A549 (cell line): ENCODE data around the gene MRPS6. TPM values are rescaled to one million over a fixed set of nuclear protein-coding genes. Genes with fewer than 3 reads are reported as not detected.

Experiments used
- ATAC-seq, 2 experiments: fragments of 200-7000 bp in 1 of 2; fragments of >200 bp in 1 of 2; cut with Nextera tagmentation in 1 of 2; cut with Tn5 transposase in 1 of 2; 3 replicates each; pipeline versions ENCODE4 v1.8.0 to v1.9.1; 2018 to 2020; ENCODE audit warnings: mild to moderate bottlenecking in 1 of 2, moderate library complexity in 1 of 2
- CTCF ChIA-PET: fragments of 300-600 bp; sonication (Branson Sonifier 250); formaldehyde crosslinking; extraction: SDS; loops from one replicate; lab custom pipeline; 2021; ENCODE audit warnings: antibody characterized with exemption, inconsistent platforms; lab: Yijun Ruan, JAX
- POLR2A ChIA-PET: fragments of 350-600 bp; formaldehyde crosslinking; extraction: SDS; loops from one replicate; lab custom pipeline; 2021; ENCODE audit warnings: antibody characterized with exemption, inconsistent platforms; lab: Yijun Ruan, JAX
- DNase-seq, 2 experiments: peaks; one replicate each; pipeline versions ENCODE4 v3.0.0 to v3.0.0-alpha.2; 2011 to 2016; ENCODE audit warnings: low read depth in 1 of 2, low spot score in 1 of 2
- FAIRE-seq: peaks from 2 replicates; lab custom pipeline; 2011; peaks lifted over from hg19 to GRCh38; lab: Jason Lieb, UNC
- H3K27ac ChIP-seq, 2 experiments: fragments of >200 bp; sonication (Bioruptor Twin); formaldehyde crosslinking; 3 replicates each; pipeline ENCODE4 v1.5.1; 2016 to 2017
- H3K4me1 ChIP-seq: fragments of >200 bp; sonication (Bioruptor Twin); formaldehyde crosslinking; 3 replicates; pipeline ENCODE4 v1.6.1; 2016
- H3K4me2 ChIP-seq: fragments of >200 bp; sonication (Bioruptor Twin); formaldehyde crosslinking; 3 replicates; pipeline ENCODE4 v1.6.1; 2016
- H3K4me3 ChIP-seq: fragments of >200 bp; sonication (Bioruptor Twin); formaldehyde crosslinking; 3 replicates; pipeline ENCODE4 v1.5.1; 2016
- H3K9me3 ChIP-seq: fragments of >200 bp; sonication (Bioruptor Twin); formaldehyde crosslinking; 3 replicates; pipeline ENCODE4 v1.6.1; 2016
- BHLHE40 ChIP-seq: IDR thresholded peaks from 2 replicates; pipeline ENCODE4 v1.6.1; 2012; ENCODE audit warnings: low read depth, low read length, inconsistent platforms
- CBX2 ChIP-seq: fragments of 200-600 bp; sonication (generic); IDR thresholded peaks from 2 replicates; pipeline ENCODE4 v1.6.1; 2016; ENCODE audit warnings: low read depth, mild to moderate bottlenecking, borderline replicate concordance
- CBX8 ChIP-seq: fragments of 200-600 bp; sonication (generic); IDR thresholded peaks from 2 replicates; pipeline ENCODE4 v1.6.1; 2016
- CEBPB ChIP-seq, 2 experiments: fragments of >200 bp in 1 of 2; sonication (Bioruptor Twin) in 1 of 2; formaldehyde crosslinking in 1 of 2; IDR thresholded peaks; 2 replicates each; pipeline ENCODE4 v1.6.1; 2012 to 2016
- EHMT2 ChIP-seq: fragments of 200-600 bp; sonication (generic); IDR thresholded peaks from 2 replicates; pipeline ENCODE4 v1.6.1; 2016; ENCODE audit warnings: antibody characterized with exemption, low read depth, mild to moderate bottlenecking, moderate library complexity
- ESRRA ChIP-seq: fragments of 150-350 bp; IDR thresholded peaks from 2 replicates; pipeline ENCODE4 v1.6.1; 2014; ENCODE audit warnings: mild to moderate bottlenecking, low read length, borderline replicate concordance
- FOXS1 ChIP-seq: fragments of 250-450 bp; sonication (Bioruptor Pico); IDR thresholded peaks from 2 replicates; pipeline ENCODE4 v1.5.0; 2020; ENCODE audit warnings: mild to moderate bottlenecking, moderate library complexity
- HOXA7 ChIP-seq: fragments of 250-450 bp; sonication (Bioruptor Pico); IDR thresholded peaks from 2 replicates; pipeline ENCODE4 v1.5.0; 2020; ENCODE audit warnings: mild to moderate bottlenecking, moderate library complexity
- MAZ ChIP-seq: fragments of 150-350 bp; IDR thresholded peaks from 2 replicates; pipeline ENCODE4 v1.6.1; 2014; ENCODE audit warnings: antibody characterized with exemption, low read depth, low read length, borderline replicate concordance
- MYC ChIP-seq: IDR thresholded peaks from 2 replicates; pipeline ENCODE4 v1.6.1; 2012; ENCODE audit warnings: mild to moderate bottlenecking, inconsistent platforms, low read length, improper control_type of control experiment, borderline replicate concordance
- NFE2L2 ChIP-seq: fragments of 150-350 bp; conservative IDR thresholded peaks from 2 replicates; pipeline ENCODE4 v1.6.1; 2014; ENCODE audit warnings: low read length
- NPAS2 ChIP-seq: fragments of 250-450 bp; sonication (Bioruptor Pico); IDR thresholded peaks from 2 replicates; pipeline ENCODE4 v1.8.0; 2022; ENCODE audit warnings: mild to moderate bottlenecking, moderate library complexity, borderline replicate concordance
- PHF8 ChIP-seq: fragments of 200-600 bp; sonication (generic); IDR thresholded peaks from 2 replicates; pipeline ENCODE4 v1.6.1; 2016; ENCODE audit warnings: low read depth, mild to moderate bottlenecking, antibody characterized with exemption, moderate library complexity, borderline replicate concordance
- RCOR1 ChIP-seq: fragments of 150-350 bp; IDR thresholded peaks from 2 replicates; pipeline ENCODE4 v1.6.1; 2014; ENCODE audit warnings: antibody characterized with exemption, low read length, low read depth
- RFX5 ChIP-seq: fragments of 450-650 bp; IDR thresholded peaks from 2 replicates; pipeline ENCODE4 v1.7.1; 2014; ENCODE audit warnings: antibody characterized with exemption, mild to moderate bottlenecking, moderate library complexity
- SMC3 ChIP-seq: fragments of >200 bp; sonication (Bioruptor Twin); formaldehyde crosslinking; IDR thresholded peaks from 3 replicates; pipeline ENCODE4 v1.6.1; 2018; ENCODE audit warnings: inconsistent platforms
- SREBF2 ChIP-seq: fragments of 450-650 bp; IDR thresholded peaks from 2 replicates; pipeline ENCODE4 v1.6.1; 2014; ENCODE audit warnings: mild to moderate bottlenecking, moderate library complexity
- ZC3H11A ChIP-seq: fragments of 450-650 bp; IDR thresholded peaks from 2 replicates; pipeline ENCODE4 v1.6.1; 2014; ENCODE audit warnings: antibody characterized with exemption, mild to moderate bottlenecking
- ZFP36 ChIP-seq: fragments of 450-650 bp; IDR thresholded peaks from 2 replicates; pipeline ENCODE4 v1.6.1; 2014; ENCODE audit warnings: borderline replicate concordance; ENCODE audit not compliant: partially characterized antibody
- ZSCAN20 ChIP-seq: fragments of 250-450 bp; sonication (Bioruptor Pico); IDR thresholded peaks from 2 replicates; pipeline ENCODE4 v1.8.0; 2022; ENCODE audit warnings: mild to moderate bottlenecking, moderate library complexity
- WGBS: methylation state at CpG from one replicate; pipeline ENCODE4 v1.1.6; 2017; ENCODE audit errors: missing lambda C conversion rate; 5-methylcytosine and 5-hydroxymethylcytosine counted together
- polyA plus RNA-seq, 4 experiments: library from polyadenylated mRNA; depleted of rRNA in 3 of 4; stranded (reverse); fragments of >200 nt; fragmentation: RNase III in 1 of 4; extraction: RNeasy Plus Mini Kit Qiagen cat#74134 plus additional on column Dnase treatment in 1 of 4; gene quantifications; 2 replicates in 3 of 4; 3 replicates in 1 of 4; pipeline ENCODE4 v1.2.3, GENCODE V29; 2011 to 2017
- TF ChIP-seq, protein P1 (sequence below): IDR thresholded peaks from 2 replicates; pipeline ENCODE4 v1.6.1; 2012; ENCODE audit warnings: low read depth, borderline replicate concordance
- TF ChIP-seq, protein P2 (sequence below): fragments of >200 bp; sonication (Bioruptor Twin); formaldehyde crosslinking; IDR thresholded peaks from 3 replicates; pipeline ENCODE4 v1.5.1; 2016
- TF ChIP-seq, protein P3 (sequence below): fragments of >200 bp; sonication (Bioruptor Twin); formaldehyde crosslinking; IDR thresholded peaks from 3 replicates; pipeline ENCODE4 v1.6.1; 2016
- TF ChIP-seq, protein P4 (sequence below): IDR thresholded peaks from 2 replicates; pipeline ENCODE4 v1.6.1; 2012

Gene MRPS6
- polyA plus RNA-seq, 2 of the 4 experiments (the other 2 are of a cell fraction): 26.9 to 57.4 TPM

DNA sequence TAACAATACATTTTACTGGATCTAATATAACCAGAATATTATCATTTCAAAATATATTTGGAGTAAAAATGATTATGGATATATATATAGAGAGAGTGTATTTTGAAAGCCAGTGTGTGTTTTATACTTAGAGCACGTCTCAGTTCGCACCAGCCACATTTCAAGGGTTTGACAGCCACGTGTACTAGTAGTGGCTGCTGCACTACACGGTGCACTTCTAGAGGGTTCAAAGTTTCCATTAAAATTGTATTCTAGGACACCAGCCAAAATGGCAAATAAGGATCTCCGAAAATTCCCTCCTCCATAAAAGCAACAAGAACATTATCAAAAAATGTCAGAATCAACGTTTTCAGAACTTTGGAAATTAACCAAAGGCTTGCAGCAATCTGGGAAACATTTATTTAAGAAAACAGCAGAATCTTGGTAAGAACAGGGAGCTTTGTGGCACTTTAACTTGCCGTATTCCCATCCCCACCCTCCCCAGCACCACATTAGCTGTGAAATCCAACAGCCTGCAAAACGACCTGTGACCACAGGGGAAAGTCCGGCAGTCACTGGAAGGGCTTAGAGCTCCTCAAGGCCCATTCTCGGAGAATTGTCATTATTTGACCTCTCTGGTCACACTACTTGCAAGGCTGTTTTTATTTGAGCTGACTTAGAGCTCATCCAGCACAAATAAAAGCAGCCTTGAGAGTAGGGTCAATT lies 33.5 kb upstream of the MRPS6 start:
- no peak overlapping the region for H3K27ac ChIP-seq
- H3K9me3 ChIP-seq: no peaks in the 10 kb centered on the region
- H3K4me2 ChIP-seq: no peak overlapping the region
- ChIA-PET CTCF (interaction anchor here (1.5 kb wide), 1 partner anchor 116 kb away, joined by 4 read pairs; no protein-coding TSS in a partner anchor), POLR2A (no interaction called here)
- 52% methylated on average over 10 of the region's 10 CpGs for WGBS
- no peaks in the 10 kb centered on the region for H3K4me1 ChIP-seq
- DNase-seq (no peak), FAIRE-seq (no peak), ATAC-seq (no peak)
- H3K4me3 ChIP-seq: no peak overlapping the region
- TF ChIP-seq SREBF2 (no peak), MYC (no peak), BHLHE40 (no peak), ZC3H11A (no peak), CEBPB (IDR thresholded peaks at IDR 0.05) (no peak), ZSCAN20 (CRISPR knock-in tag) (no peak), ZFP36 (no peak), SMC3 (no peak)
- TF ChIP-seq, protein P1, sequence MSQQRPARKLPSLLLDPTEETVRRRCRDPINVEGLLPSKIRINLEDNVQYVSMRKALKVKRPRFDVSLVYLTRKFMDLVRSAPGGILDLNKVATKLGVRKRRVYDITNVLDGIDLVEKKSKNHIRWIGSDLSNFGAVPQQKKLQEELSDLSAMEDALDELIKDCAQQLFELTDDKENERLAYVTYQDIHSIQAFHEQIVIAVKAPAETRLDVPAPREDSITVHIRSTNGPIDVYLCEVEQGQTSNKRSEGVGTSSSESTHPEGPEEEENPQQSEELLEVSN: no peak

DNA sequence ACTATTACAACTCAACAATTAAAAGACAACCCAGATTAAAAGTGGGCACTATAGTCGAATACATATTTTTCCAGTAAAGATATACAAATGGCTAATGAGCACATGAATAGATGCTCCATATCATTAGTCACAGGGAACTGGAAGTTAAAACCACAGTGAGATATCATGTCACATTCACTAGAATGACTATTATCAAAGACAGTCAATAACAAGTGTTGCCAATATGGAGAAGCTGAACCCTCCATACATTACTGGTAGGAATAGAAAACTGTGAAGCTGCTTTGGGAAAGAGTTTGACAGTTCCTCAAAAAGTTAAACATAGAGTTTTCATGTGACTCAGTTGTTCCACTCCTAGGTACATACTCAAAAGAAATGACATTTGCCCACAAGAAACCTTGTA lies 30.6 kb upstream of the MRPS6 start:
- no peak for DNase-seq
- Histone ChIP-seq H3K4me1 (no peaks in the 10 kb centered on the region), H3K9me3 (no peaks in the 10 kb centered on the region), H3K4me2 (no peak overlapping the region), H3K27ac (no peak overlapping the region), H3K4me3 (no peak overlapping the region)
- no peak for ATAC-seq
- WGBS: 0% methylated on average over 1 of the region's 1 CpG
- CTCF ChIA-PET: no interaction called here
- no peak for FAIRE-seq
- POLR2A ChIA-PET: no interaction called here
- TF ChIP-seq, protein P2, sequence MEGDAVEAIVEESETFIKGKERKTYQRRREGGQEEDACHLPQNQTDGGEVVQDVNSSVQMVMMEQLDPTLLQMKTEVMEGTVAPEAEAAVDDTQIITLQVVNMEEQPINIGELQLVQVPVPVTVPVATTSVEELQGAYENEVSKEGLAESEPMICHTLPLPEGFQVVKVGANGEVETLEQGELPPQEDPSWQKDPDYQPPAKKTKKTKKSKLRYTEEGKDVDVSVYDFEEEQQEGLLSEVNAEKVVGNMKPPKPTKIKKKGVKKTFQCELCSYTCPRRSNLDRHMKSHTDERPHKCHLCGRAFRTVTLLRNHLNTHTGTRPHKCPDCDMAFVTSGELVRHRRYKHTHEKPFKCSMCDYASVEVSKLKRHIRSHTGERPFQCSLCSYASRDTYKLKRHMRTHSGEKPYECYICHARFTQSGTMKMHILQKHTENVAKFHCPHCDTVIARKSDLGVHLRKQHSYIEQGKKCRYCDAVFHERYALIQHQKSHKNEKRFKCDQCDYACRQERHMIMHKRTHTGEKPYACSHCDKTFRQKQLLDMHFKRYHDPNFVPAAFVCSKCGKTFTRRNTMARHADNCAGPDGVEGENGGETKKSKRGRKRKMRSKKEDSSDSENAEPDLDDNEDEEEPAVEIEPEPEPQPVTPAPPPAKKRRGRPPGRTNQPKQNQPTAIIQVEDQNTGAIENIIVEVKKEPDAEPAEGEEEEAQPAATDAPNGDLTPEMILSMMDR: no peak
- TF ChIP-seq, protein P1: no peak
- TF ChIP-seq, protein P3, sequence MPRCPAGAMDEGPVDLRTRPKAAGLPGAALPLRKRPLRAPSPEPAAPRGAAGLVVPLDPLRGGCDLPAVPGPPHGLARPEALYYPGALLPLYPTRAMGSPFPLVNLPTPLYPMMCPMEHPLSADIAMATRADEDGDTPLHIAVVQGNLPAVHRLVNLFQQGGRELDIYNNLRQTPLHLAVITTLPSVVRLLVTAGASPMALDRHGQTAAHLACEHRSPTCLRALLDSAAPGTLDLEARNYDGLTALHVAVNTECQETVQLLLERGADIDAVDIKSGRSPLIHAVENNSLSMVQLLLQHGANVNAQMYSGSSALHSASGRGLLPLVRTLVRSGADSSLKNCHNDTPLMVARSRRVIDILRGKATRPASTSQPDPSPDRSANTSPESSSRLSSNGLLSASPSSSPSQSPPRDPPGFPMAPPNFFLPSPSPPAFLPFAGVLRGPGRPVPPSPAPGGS: no peak
- no peak for TF ChIP-seq SMC3
- no peak for TF ChIP-seq RFX5
- TF ChIP-seq EHMT2: no peak

DNA sequence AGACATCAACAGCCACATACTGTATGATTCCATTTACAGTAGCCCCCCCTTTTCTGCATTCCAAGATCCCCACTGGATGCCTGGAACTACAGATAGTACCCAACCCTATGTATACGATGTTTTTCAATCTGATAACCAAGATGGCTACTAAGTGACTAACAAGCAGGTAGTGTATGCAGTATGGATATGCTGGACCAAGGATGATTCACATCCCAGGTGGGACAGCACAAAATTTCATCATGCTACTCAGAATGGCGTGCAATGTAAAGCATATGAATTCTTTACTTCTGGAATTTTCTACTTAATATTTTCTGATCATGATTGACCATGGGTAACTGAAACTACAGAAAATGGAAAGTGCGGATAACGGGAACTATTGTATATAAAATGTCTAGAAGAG lies 30.0 kb upstream of the MRPS6 start:
- WGBS: 50% methylated on average over 4 of the region's 4 CpGs
- no peak for TF ChIP-seq MAZ
- TF ChIP-seq PHF8: no peak
- TF ChIP-seq FOXS1 (CRISPR knock-in tag): no peak
- TF ChIP-seq ZSCAN20 (CRISPR knock-in tag): no peak
- no peak for TF ChIP-seq CBX2
- TF ChIP-seq CBX8: no peak
- no peak for TF ChIP-seq NFE2L2
- no peak for TF ChIP-seq RCOR1
- TF ChIP-seq, protein P2: no peak
- no peak for TF ChIP-seq NPAS2 (CRISPR knock-in tag)
- TF ChIP-seq ESRRA: no peak
- TF ChIP-seq, protein P4, sequence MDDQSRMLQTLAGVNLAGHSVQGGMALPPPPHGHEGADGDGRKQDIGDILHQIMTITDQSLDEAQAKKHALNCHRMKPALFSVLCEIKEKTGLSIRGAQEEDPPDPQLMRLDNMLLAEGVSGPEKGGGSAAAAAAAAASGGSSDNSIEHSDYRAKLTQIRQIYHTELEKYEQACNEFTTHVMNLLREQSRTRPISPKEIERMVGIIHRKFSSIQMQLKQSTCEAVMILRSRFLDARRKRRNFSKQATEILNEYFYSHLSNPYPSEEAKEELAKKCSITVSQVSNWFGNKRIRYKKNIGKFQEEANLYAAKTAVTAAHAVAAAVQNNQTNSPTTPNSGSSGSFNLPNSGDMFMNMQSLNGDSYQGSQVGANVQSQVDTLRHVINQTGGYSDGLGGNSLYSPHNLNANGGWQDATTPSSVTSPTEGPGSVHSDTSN: no peak
- TF ChIP-seq, protein P1: no peak
- no peak for TF ChIP-seq HOXA7
- TF ChIP-seq SREBF2: no peak

More for the DNA sequence above, 30.0 kb upstream of the MRPS6 start:
- ChIA-PET CTCF (no interaction called here), POLR2A (no interaction called here)
- FAIRE-seq: no peak
- no peaks in the 10 kb centered on the region for H3K9me3 ChIP-seq
- no peak overlapping the region for H3K4me2 ChIP-seq
- H3K4me3 ChIP-seq: no peak overlapping the region
- no peaks in the 10 kb centered on the region for H3K4me1 ChIP-seq
- DNase-seq: no peak
- H3K27ac ChIP-seq: no peak overlapping the region
- no peak for ATAC-seq
